ENCODE results near the gene PPIL3.

PPIL3 gene

GRCh38 chr2:200860092-200860795 lies 28.6 kb downstream of the PPIL3 start:
- DNase-seq: no peak

GRCh38 chr2:200856806-200857205 lies 32.1 kb downstream of the PPIL3 start:
- DNase-seq: no peak

- DNase-seq: no peak
These were observed 36.3 kb downstream of the PPIL3 start for GRCh38 chr2:200852605-200853004.

- DNase-seq: no peak
These were observed 37.3 kb downstream of the PPIL3 start for GRCh38 chr2:200851398-200852248.

- DNase-seq: no peak
These were observed 38.2 kb downstream of the PPIL3 start for GRCh38 chr2:200850512-200851256.

- no peak for DNase-seq
These were observed 40.9 kb downstream of the PPIL3 start for GRCh38 chr2:200847939-200848338.

GRCh38 chr2:200847269-200847668 lies 41.6 kb downstream of the PPIL3 start:
- DNase-seq: no peak

- DNase-seq: no peak
These were observed 43.1 kb downstream of the PPIL3 start for GRCh38 chr2:200845669-200846325.

GRCh38 chr2:200845194-200845593 lies 43.7 kb downstream of the PPIL3 start:
- no peak for DNase-seq

- no peak for DNase-seq
These were observed 44.6 kb downstream of the PPIL3 start for GRCh38 chr2:200843993-200844948.

GRCh38 chr2:200839513-200839912 lies 49.4 kb downstream of the PPIL3 start:
- no peak for DNase-seq

- DNase-seq: no peak
These were observed 54.2 kb downstream of the PPIL3 start for GRCh38 chr2:200834701-200835100.

- DNase-seq: no peak
These were observed 59.6 kb downstream of the PPIL3 start for GRCh38 chr2:200829258-200829655.

GRCh38 chr2:200828572-200829257 lies 60.2 kb downstream of the PPIL3 start:
- no peak for DNase-seq

- no peak for DNase-seq
These were observed 60.8 kb downstream of the PPIL3 start for GRCh38 chr2:200828104-200828503.

GRCh38 chr2:200821686-200822245 lies 67.1 kb downstream of the PPIL3 start:
- no peak for DNase-seq

Measured in SIG-M5 (cell line).